ENCODE measurements around the gene STRN. TPM values are rescaled to one million over a fixed set of nuclear protein-coding genes. Genes with fewer than 3 reads are reported as not detected.

Gene STRN
- total and polyA plus RNA-seq, 10 of the 15 experiments (the other 5 are each of a cell fraction or from before 2014, with no cell fraction given) = 1.00 to 19.2 (median 9.1) TPM

DNA sequence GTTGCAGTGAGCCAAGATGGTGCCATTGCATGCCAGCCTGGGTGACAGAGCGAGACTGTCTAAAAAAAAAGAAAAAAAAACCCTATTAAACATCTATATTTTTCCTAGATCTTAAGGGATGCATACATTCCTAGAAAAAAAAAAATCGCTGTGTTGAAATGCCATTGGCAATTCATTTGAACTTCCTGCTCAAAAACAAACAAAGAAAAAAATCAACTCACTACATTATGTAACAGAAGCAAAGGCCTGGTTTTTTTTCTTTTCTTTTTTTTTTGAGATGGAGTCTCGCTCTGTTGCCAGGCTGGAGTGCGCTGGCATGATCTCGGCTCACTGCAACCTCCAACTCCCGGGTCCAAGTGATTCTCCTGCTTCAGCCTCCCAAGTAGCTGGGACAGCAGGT lies 21.7 kb upstream of the STRN start:
- intact Hi-C loops (cut with micrococcal nuclease; ENCODE audit: unreplicated experiment) (no loop called here), in situ Hi-C loops (cut with MboI) (no loop called here)
- Histone ChIP-seq H3K9ac (ENCODE audit: control insufficient read depth, insufficient read depth, low read length) (no peak overlapping the region), H3K36me3 (ENCODE audit: control insufficient read depth in 2 of 2, insufficient read depth in 2 of 2, low read length in 1 of 2) (peaks cover 0 to 3% of the 10 kb centered on the region in 2 experiments; a peak in 1 of 4 replicates), H3K27me3 (replicated peaks in 1 of 2; ENCODE audit: control insufficient read depth in 2 of 2, insufficient read depth in 2 of 2, low read length in 1 of 2) (no peaks in the 10 kb centered on the region), H3K9me3 (replicated peaks; ENCODE audit: control insufficient read depth, insufficient read depth, low read length) (no peaks in the 10 kb centered on the region), H2AFZ (ENCODE audit: control insufficient read depth, low read depth, low read length) (no peak overlapping the region), H3K27ac (ENCODE audit: control insufficient read depth, insufficient read depth) (no peak overlapping the region), H3K4me1 (ENCODE audit: control insufficient read depth, insufficient read depth, low read length) (no peaks in the 10 kb centered on the region), H3K79me2 (ENCODE audit: control insufficient read depth, insufficient read depth, low read length) (no peaks in the 10 kb centered on the region), H4K20me1 (ENCODE audit: control insufficient read depth, insufficient read depth) (no peaks in the 10 kb centered on the region), H3K4me3 (no peak overlapping the region), H3K4me2 (ENCODE audit: control insufficient read depth, insufficient read depth) (no peak overlapping the region)
- ChIA-PET POLR2A (interaction anchor here (0.5 to 0.8 kb wide), 3 partner anchors 14 to 40 kb away, joined by 3 to 5 read pairs (median 3); no protein-coding TSS in a partner anchor), RAD21 (ENCODE audit: unreplicated experiment) (no interaction called here), SMC1A (ENCODE audit: uncharacterized antibody, unreplicated experiment) (interaction anchor here (0.6 to 1.5 kb wide), 4 partner anchors 13 to 81 kb away, joined by 3 to 4 read pairs (median 4); no protein-coding TSS in a partner anchor), CTCF (interaction anchor here (1.4 kb wide), 1 partner anchor 16 kb away, joined by 5 read pairs; no protein-coding TSS in a partner anchor)
- no peak for FAIRE-seq
- no peak for ATAC-seq
- WGBS (ENCODE audit: insufficient coverage, insufficient replicate concordance, low lambda C conversion rate, missing lambda C conversion rate) = 97% methylated on average over 6 of the region's 6 CpGs
- DNase-seq (ENCODE audit: low read depth, low spot score) = no peak
- BruUV-seq (replicated peaks) = no TSS peak
- no peak for TF ChIP-seq SREBF2 (IDR thresholded peaks at IDR 0.05; ENCODE audit: low read length)
- TF ChIP-seq MEF2B (IDR thresholded peaks at IDR 0.05; ENCODE audit: partially characterized antibody, poor library complexity, severe bottlenecking) = no peak
- TF ChIP-seq, protein P1, sequence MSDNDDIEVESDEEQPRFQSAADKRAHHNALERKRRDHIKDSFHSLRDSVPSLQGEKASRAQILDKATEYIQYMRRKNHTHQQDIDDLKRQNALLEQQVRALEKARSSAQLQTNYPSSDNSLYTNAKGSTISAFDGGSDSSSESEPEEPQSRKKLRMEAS (IDR thresholded peaks at IDR 0.05; ENCODE audit: low read depth, low read length) = no peak
- TF ChIP-seq, protein P2, sequence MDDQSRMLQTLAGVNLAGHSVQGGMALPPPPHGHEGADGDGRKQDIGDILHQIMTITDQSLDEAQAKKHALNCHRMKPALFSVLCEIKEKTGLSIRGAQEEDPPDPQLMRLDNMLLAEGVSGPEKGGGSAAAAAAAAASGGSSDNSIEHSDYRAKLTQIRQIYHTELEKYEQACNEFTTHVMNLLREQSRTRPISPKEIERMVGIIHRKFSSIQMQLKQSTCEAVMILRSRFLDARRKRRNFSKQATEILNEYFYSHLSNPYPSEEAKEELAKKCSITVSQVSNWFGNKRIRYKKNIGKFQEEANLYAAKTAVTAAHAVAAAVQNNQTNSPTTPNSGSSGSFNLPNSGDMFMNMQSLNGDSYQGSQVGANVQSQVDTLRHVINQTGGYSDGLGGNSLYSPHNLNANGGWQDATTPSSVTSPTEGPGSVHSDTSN (IDR thresholded peaks at IDR 0.05; ENCODE audit: insufficient replicate concordance, low read depth, low read length) = no peak
- TF ChIP-seq ZNF24 (IDR thresholded peaks at IDR 0.05) = no peak
- TF ChIP-seq YBX1 (IDR thresholded peaks at IDR 0.05) = no peak
- TF ChIP-seq, protein P3, sequence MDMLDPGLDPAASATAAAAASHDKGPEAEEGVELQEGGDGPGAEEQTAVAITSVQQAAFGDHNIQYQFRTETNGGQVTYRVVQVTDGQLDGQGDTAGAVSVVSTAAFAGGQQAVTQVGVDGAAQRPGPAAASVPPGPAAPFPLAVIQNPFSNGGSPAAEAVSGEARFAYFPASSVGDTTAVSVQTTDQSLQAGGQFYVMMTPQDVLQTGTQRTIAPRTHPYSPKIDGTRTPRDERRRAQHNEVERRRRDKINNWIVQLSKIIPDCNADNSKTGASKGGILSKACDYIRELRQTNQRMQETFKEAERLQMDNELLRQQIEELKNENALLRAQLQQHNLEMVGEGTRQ (IDR thresholded peaks at IDR 0.05; ENCODE audit: borderline replicate concordance, low read depth, low read length) = no peak
- TF ChIP-seq CHD4 (IDR thresholded peaks at IDR 0.05) = no peak
- TF ChIP-seq, protein P4, sequence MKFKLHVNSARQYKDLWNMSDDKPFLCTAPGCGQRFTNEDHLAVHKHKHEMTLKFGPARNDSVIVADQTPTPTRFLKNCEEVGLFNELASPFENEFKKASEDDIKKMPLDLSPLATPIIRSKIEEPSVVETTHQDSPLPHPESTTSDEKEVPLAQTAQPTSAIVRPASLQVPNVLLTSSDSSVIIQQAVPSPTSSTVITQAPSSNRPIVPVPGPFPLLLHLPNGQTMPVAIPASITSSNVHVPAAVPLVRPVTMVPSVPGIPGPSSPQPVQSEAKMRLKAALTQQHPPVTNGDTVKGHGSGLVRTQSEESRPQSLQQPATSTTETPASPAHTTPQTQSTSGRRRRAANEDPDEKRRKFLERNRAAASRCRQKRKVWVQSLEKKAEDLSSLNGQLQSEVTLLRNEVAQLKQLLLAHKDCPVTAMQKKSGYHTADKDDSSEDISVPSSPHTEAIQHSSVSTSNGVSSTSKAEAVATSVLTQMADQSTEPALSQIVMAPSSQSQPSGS (IDR thresholded peaks at IDR 0.05; ENCODE audit: low read length) = no peak
- TF ChIP-seq ATF7 (IDR thresholded peaks at IDR 0.05; ENCODE audit: low read depth) = no peak
- TF ChIP-seq, protein P5, sequence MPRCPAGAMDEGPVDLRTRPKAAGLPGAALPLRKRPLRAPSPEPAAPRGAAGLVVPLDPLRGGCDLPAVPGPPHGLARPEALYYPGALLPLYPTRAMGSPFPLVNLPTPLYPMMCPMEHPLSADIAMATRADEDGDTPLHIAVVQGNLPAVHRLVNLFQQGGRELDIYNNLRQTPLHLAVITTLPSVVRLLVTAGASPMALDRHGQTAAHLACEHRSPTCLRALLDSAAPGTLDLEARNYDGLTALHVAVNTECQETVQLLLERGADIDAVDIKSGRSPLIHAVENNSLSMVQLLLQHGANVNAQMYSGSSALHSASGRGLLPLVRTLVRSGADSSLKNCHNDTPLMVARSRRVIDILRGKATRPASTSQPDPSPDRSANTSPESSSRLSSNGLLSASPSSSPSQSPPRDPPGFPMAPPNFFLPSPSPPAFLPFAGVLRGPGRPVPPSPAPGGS (IDR thresholded peaks at IDR 0.05; ENCODE audit: borderline replicate concordance, insufficient read depth, low read depth, low read length, poor library complexity, severe bottlenecking) = no peak
- no peak for TF ChIP-seq NR2C2 (IDR thresholded peaks at IDR 0.05; ENCODE audit: borderline replicate concordance, control insufficient read depth, insufficient read length, low read depth)
- TF ChIP-seq HDAC2 (IDR thresholded peaks at IDR 0.05) = no peak
- TF ChIP-seq, protein P6, sequence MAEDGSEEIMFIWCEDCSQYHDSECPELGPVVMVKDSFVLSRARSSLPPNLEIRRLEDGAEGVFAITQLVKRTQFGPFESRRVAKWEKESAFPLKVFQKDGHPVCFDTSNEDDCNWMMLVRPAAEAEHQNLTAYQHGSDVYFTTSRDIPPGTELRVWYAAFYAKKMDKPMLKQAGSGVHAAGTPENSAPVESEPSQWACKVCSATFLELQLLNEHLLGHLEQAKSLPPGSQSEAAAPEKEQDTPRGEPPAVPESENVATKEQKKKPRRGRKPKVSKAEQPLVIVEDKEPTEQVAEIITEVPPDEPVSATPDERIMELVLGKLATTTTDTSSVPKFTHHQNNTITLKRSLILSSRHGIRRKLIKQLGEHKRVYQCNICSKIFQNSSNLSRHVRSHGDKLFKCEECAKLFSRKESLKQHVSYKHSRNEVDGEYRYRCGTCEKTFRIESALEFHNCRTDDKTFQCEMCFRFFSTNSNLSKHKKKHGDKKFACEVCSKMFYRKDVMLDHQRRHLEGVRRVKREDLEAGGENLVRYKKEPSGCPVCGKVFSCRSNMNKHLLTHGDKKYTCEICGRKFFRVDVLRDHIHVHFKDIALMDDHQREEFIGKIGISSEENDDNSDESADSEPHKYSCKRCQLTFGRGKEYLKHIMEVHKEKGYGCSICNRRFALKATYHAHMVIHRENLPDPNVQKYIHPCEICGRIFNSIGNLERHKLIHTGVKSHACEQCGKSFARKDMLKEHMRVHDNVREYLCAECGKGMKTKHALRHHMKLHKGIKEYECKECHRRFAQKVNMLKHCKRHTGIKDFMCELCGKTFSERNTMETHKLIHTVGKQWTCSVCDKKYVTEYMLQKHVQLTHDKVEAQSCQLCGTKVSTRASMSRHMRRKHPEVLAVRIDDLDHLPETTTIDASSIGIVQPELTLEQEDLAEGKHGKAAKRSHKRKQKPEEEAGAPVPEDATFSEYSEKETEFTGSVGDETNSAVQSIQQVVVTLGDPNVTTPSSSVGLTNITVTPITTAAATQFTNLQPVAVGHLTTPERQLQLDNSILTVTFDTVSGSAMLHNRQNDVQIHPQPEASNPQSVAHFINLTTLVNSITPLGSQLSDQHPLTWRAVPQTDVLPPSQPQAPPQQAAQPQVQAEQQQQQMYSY (CRISPR knock-in tag; IDR thresholded peaks at IDR 0.05) = no peak
- TF ChIP-seq ZBED1 (IDR thresholded peaks at IDR 0.05; ENCODE audit: borderline replicate concordance) = no peak

Measured in GM12878 (cell line).